PFSK-1 (cell line): ENCODE results near the gene ENTREP3.

Source experiments
- FOXP2 ChIP-seq: optimal IDR thresholded peaks from 2 replicates; pipeline ENCODE3; 2011; ENCODE audit warnings: borderline replicate concordance, control low read depth, inconsistent platforms; ENCODE audit not compliant: insufficient read depth; ENCODE audit errors: extremely low read length, extremely low read depth
- POLR2AphosphoS5 ChIP-seq: IDR thresholded peaks from 2 replicates; pipeline ENCODE4 v1.6.1; 2012; ENCODE audit warnings: low read depth, mild to moderate bottlenecking, control low read depth, low read length, moderate library complexity
- SIN3A ChIP-seq: IDR thresholded peaks from 2 replicates; pipeline ENCODE4 v1.6.1; 2012; ENCODE audit warnings: mild to moderate bottlenecking, low read length, moderate library complexity, borderline replicate concordance; ENCODE audit not compliant: insufficient read depth
- TAF1 ChIP-seq: IDR thresholded peaks from 2 replicates; pipeline ENCODE4 v1.6.1; 2012; ENCODE audit warnings: low read length, control low read depth, borderline replicate concordance; ENCODE audit not compliant: insufficient read depth
- TF ChIP-seq, protein P1 (sequence below), 2 experiments: IDR thresholded peaks; 2 replicates each; pipeline versions ENCODE4 v1.6.1 to v1.8.0; 2011 to 2012; ENCODE audit warnings: low read depth in 2 of 2, low read length in 2 of 2, control low read depth in 1 of 2, inconsistent platforms in 1 of 2, mild to moderate bottlenecking in 1 of 2, moderate library complexity in 1 of 2; ENCODE audit not compliant: insufficient read depth in 1 of 2

Gene ENTREP3

DNA sequence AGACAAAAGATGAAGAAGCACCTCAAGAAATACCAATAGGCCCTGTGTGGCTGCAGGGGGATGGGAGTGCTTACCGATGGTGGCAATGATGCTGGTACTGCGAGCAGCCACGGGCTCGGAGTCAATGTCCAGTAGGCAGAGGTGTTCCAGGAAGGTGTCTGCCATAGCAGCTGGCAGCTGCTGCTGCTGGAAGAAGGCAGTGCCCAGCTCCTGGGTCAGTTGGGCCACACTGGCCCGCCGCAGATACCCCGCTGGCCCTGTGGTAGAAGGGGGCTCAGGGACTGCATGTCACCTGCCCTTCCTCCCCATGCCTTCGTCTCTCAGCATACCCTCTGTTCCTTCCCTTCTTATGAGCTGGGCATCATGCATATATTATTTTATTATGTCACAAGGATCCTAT, 44.7 kb upstream of the ENTREP3 start:
- TF ChIP-seq TAF1 (no peak), FOXP2 (no peak), POLR2AphosphoS5 (no peak), SIN3A (no peak)
- TF ChIP-seq, protein P1, sequence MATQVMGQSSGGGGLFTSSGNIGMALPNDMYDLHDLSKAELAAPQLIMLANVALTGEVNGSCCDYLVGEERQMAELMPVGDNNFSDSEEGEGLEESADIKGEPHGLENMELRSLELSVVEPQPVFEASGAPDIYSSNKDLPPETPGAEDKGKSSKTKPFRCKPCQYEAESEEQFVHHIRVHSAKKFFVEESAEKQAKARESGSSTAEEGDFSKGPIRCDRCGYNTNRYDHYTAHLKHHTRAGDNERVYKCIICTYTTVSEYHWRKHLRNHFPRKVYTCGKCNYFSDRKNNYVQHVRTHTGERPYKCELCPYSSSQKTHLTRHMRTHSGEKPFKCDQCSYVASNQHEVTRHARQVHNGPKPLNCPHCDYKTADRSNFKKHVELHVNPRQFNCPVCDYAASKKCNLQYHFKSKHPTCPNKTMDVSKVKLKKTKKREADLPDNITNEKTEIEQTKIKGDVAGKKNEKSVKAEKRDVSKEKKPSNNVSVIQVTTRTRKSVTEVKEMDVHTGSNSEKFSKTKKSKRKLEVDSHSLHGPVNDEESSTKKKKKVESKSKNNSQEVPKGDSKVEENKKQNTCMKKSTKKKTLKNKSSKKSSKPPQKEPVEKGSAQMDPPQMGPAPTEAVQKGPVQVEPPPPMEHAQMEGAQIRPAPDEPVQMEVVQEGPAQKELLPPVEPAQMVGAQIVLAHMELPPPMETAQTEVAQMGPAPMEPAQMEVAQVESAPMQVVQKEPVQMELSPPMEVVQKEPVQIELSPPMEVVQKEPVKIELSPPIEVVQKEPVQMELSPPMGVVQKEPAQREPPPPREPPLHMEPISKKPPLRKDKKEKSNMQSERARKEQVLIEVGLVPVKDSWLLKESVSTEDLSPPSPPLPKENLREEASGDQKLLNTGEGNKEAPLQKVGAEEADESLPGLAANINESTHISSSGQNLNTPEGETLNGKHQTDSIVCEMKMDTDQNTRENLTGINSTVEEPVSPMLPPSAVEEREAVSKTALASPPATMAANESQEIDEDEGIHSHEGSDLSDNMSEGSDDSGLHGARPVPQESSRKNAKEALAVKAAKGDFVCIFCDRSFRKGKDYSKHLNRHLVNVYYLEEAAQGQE (IDR thresholded peaks at IDR 0.05; ENCODE audit: insufficient read depth in 1 of 2, low read depth in 2 of 2, low read length in 2 of 2) = no peak

DNA sequence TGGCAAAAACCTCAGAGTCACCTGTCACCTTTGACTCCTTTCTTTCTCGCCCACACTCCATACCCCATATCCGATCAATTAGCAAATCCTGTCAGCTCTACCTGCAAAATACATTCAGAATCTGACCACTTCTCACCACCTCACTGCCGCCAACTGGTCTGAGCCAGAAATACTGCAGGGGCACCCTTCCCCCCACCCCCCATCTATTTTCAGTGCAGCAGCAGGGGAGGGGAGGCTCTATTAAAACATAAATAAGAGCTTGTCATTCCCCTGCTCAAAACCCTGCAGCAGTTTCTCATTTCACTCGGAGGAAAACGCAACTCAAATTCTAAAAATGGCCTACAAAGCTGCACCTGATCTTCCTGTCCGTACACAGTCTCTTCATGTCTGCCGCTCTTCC, 42.1 kb upstream of the ENTREP3 start:
- TF ChIP-seq FOXP2 (no peak), TAF1 (no peak), POLR2AphosphoS5 (no peak), SIN3A (no peak)
- TF ChIP-seq, protein P1 (IDR thresholded peaks at IDR 0.05; ENCODE audit: insufficient read depth in 1 of 2, low read depth in 2 of 2, low read length in 2 of 2) = no peak

DNA sequence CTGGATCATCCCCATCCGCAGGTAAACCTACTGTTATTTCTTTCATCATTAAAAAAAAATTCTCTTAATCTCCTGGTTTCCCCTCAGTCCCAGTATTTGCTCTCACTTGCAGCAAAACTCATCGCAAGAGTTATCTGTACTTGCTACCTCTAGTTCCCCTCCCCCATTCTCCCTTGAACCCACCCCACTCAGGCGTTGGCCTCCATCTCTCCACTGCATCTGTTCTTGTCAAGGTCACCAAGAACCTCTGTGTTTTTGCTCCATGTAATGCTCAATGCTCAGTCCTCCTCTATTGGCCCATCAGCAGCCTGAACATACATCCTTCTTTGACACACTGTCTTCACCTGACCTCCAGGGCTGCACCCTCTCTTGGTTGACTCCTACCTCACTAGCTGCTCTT, 41.4 kb upstream of the ENTREP3 start:
- TF ChIP-seq TAF1 (no peak), SIN3A (no peak), FOXP2 (no peak), POLR2AphosphoS5 (no peak)
- TF ChIP-seq, protein P1 (IDR thresholded peaks at IDR 0.05; ENCODE audit: insufficient read depth in 1 of 2, low read depth in 2 of 2, low read length in 2 of 2) = no peak

DNA sequence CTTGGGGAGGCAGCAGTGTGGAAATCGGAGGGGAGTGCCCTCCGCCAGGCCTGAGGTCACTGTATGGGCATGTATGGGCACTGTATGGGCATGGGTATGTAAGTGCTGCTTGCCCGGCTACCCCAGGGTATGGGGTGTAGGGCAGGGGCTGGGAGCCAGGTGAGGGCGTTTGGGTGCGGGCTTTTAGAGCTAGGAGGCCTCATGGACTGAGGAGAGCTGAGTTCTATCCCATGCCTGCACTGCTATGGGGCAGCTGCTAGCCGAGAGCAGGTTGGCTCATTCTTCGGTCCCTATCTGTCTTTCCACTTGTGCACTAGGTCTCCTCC, 40.6 kb upstream of the ENTREP3 start:
- TF ChIP-seq, protein P1 (IDR thresholded peaks at IDR 0.05; ENCODE audit: insufficient read depth in 1 of 2, low read depth in 2 of 2, low read length in 2 of 2) = no peak
- TF ChIP-seq SIN3A (no peak), POLR2AphosphoS5 (no peak), FOXP2 (no peak), TAF1 (no peak)
